HEK293 (cell line): ENCODE results near the gene TBL1Y.

Experiments used
- CTCF ChIA-PET: fragments of 350-600 bp; formaldehyde crosslinking; extraction: SDS; loops from one replicate; lab custom pipeline; 2021; ENCODE audit warnings: antibody characterized with exemption; lab: Yijun Ruan, JAX
- POLR2A ChIA-PET: fragments of 300-600 bp; formaldehyde crosslinking; extraction: SDS; loops from one replicate; lab custom pipeline; 2020; ENCODE audit warnings: antibody characterized with exemption, inconsistent platforms; lab: Yijun Ruan, JAX
- H3K27ac ChIP-seq: fragments of 200-500 bp; sonication (Bioruptor generic); 2 replicates; pipeline ENCODE4 v1.5.1; 2014; ENCODE audit warnings: low read depth, low read length, control low read depth, inconsistent platforms; ENCODE audit errors: extremely low read depth
- H3K36me3 ChIP-seq, 2 experiments: fragments of 200-500 bp in 1 of 2; sonication (Bioruptor generic) in 1 of 2; 1 replicate in 1 of 2; 2 replicates in 1 of 2; pipeline ENCODE4 v1.5.1; 2014 to 2017; ENCODE audit warnings: inconsistent platforms in 2 of 2, low read length in 2 of 2; ENCODE audit not compliant: control insufficient read depth in 2 of 2, insufficient read depth in 1 of 2
- H3K4me1 ChIP-seq: fragments of 200-500 bp; sonication (Bioruptor generic); 2 replicates; pipeline ENCODE4 v1.5.1; 2014; ENCODE audit warnings: mild to moderate bottlenecking, low read length, inconsistent platforms; ENCODE audit not compliant: control insufficient read depth, insufficient read depth
- H3K4me3 ChIP-seq: 2 replicates; pipeline ENCODE4 v1.5.1; 2011; ENCODE audit warnings: low read depth, mild to moderate bottlenecking, control low read depth, low read length, moderate library complexity
- H3K9me3 ChIP-seq: fragments of 200-500 bp; sonication (Bioruptor generic); 2 replicates; pipeline ENCODE4 v1.5.1; 2014; ENCODE audit warnings: low read depth, low read length, inconsistent platforms; ENCODE audit not compliant: control insufficient read depth, insufficient read depth
- AEBP2 ChIP-seq: fragments of 450-650 bp; formaldehyde crosslinking; IDR thresholded peaks from 2 replicates; pipeline ENCODE4 v1.5.1; 2016; ENCODE audit warnings: missing biosample characterization, missing genetic modification characterization, borderline replicate concordance
- GLIS1 ChIP-seq: fragments of 450-650 bp; formaldehyde crosslinking; IDR thresholded peaks from 2 replicates; pipeline ENCODE4 v1.5.1; 2016; ENCODE audit warnings: missing biosample characterization, missing genetic modification characterization
- HOXA7 ChIP-seq: sonication (generic); formaldehyde crosslinking; IDR thresholded peaks from 2 replicates; pipeline ENCODE4 v1.8.1; 2022; ENCODE audit warnings: missing genetic modification reagents, borderline replicate concordance
- HOXC10 ChIP-seq: sonication (generic); formaldehyde crosslinking; IDR thresholded peaks from 2 replicates; pipeline ENCODE4 v1.8.1; 2023; ENCODE audit warnings: mild to moderate bottlenecking, missing genetic modification reagents
- KLF1 ChIP-seq: fragments of 450-650 bp; formaldehyde crosslinking; IDR thresholded peaks from 2 replicates; pipeline ENCODE4 v1.5.1; 2016; ENCODE audit warnings: missing biosample characterization, missing genetic modification characterization
- KLF17 ChIP-seq: fragments of 450-650 bp; formaldehyde crosslinking; IDR thresholded peaks from 2 replicates; pipeline ENCODE4 v1.5.1; 2016; ENCODE audit warnings: missing biosample characterization, missing genetic modification characterization
- MYNN ChIP-seq: fragments of 450-650 bp; formaldehyde crosslinking; IDR thresholded peaks from 2 replicates; pipeline ENCODE4 v1.5.1; 2016; ENCODE audit warnings: missing biosample characterization, missing genetic modification characterization, borderline replicate concordance
- PRDM2 ChIP-seq: fragments of 450-650 bp; formaldehyde crosslinking; IDR thresholded peaks from 2 replicates; pipeline ENCODE4 v1.5.1; 2016; ENCODE audit warnings: missing biosample characterization, missing genetic modification characterization, borderline replicate concordance
- SETDB1 ChIP-seq: IDR thresholded peaks from one replicate; pipeline ENCODE4 v1.6.1; 2017; ENCODE audit warnings: mild to moderate bottlenecking, low read length, moderate library complexity, mixed read lengths; ENCODE audit not compliant: insufficient read length
- SP3 ChIP-seq: fragments of 450-650 bp; formaldehyde crosslinking; IDR thresholded peaks from 2 replicates; pipeline ENCODE4 v1.5.1; 2016; ENCODE audit warnings: missing biosample characterization, missing genetic modification characterization
- ZBTB11 ChIP-seq: fragments of 450-650 bp; formaldehyde crosslinking; conservative IDR thresholded peaks from 2 replicates; pipeline ENCODE4 v1.5.1; 2016; ENCODE audit warnings: low read depth, missing biosample characterization, missing genetic modification characterization
- ZBTB48 ChIP-seq: fragments of 450-650 bp; formaldehyde crosslinking; IDR thresholded peaks from 2 replicates; pipeline ENCODE4 v1.5.1; 2016; ENCODE audit warnings: missing biosample characterization, missing genetic modification characterization
- ZIC2 ChIP-seq: fragments of 450-650 bp; formaldehyde crosslinking; IDR thresholded peaks from 2 replicates; pipeline ENCODE4 v1.5.1; 2016; ENCODE audit warnings: missing biosample characterization, missing genetic modification characterization
- ZNF10 ChIP-seq: fragments of 450-650 bp; formaldehyde crosslinking; IDR thresholded peaks from 2 replicates; pipeline ENCODE4 v1.5.1; 2017; ENCODE audit warnings: missing biosample characterization, missing genetic modification characterization
- ZNF157 ChIP-seq: fragments of 450-650 bp; formaldehyde crosslinking; IDR thresholded peaks from 2 replicates; pipeline ENCODE4 v1.5.1; 2016; ENCODE audit warnings: missing biosample characterization, missing genetic modification characterization
- ZNF324 ChIP-seq: fragments of 450-650 bp; formaldehyde crosslinking; IDR thresholded peaks from 2 replicates; pipeline ENCODE4 v1.5.1; 2016; ENCODE audit warnings: missing biosample characterization, missing genetic modification characterization
- ZNF366 ChIP-seq: fragments of 450-650 bp; formaldehyde crosslinking; conservative IDR thresholded peaks from 2 replicates; pipeline ENCODE4 v1.5.1; 2016; ENCODE audit warnings: missing biosample characterization, missing genetic modification characterization
- ZNF433 ChIP-seq: fragments of 450-650 bp; formaldehyde crosslinking; IDR thresholded peaks from 2 replicates; pipeline ENCODE4 v1.5.1; 2016; ENCODE audit warnings: missing biosample characterization, missing genetic modification characterization, low read depth
- ZNF510 ChIP-seq: fragments of 450-650 bp; formaldehyde crosslinking; IDR thresholded peaks from 2 replicates; pipeline ENCODE4 v1.5.1; 2018; ENCODE audit warnings: mild to moderate bottlenecking, missing genetic modification characterization, missing biosample characterization; ENCODE audit not compliant: insufficient replicate concordance
- ZNF530 ChIP-seq: fragments of 450-650 bp; formaldehyde crosslinking; IDR thresholded peaks from 2 replicates; pipeline ENCODE4 v1.5.1; 2016; ENCODE audit warnings: low read depth, missing biosample characterization, missing genetic modification characterization
- ZNF645 ChIP-seq: fragments of 450-650 bp; formaldehyde crosslinking; IDR thresholded peaks from 2 replicates; pipeline ENCODE4; 2016; ENCODE audit warnings: missing biosample characterization, missing genetic modification characterization
- ZNF670 ChIP-seq: fragments of 450-650 bp; formaldehyde crosslinking; IDR thresholded peaks from 2 replicates; pipeline ENCODE4 v1.5.1; 2016; ENCODE audit warnings: missing biosample characterization, missing genetic modification characterization, low read depth
- ZNF747 ChIP-seq: fragments of 450-650 bp; formaldehyde crosslinking; IDR thresholded peaks from 2 replicates; pipeline ENCODE4 v1.5.1; 2016; ENCODE audit warnings: missing biosample characterization, missing genetic modification characterization

The TBL1Y gene

GRCh38 chrY:7017244-7018080 is 107.0 kb downstream of the TBL1Y start (continued):
- no peak for TF ChIP-seq PRDM2 (tag by site-specific recombination)
- TF ChIP-seq SP3 (tag by site-specific recombination), result no peak
- TF ChIP-seq ZNF510 (tag by site-specific recombination), result no peak
- no peak for TF ChIP-seq ZNF10 (tag by site-specific recombination)
- TF ChIP-seq ZNF433 (tag by site-specific recombination), result no peak
- TF ChIP-seq ZBTB48 (tag by site-specific recombination), result no peak
- TF ChIP-seq, all 188 proteins: peak for 0

- Histone ChIP-seq H3K4me3 (no peak overlapping the region), H3K4me1 (no peaks in the 10 kb centered on the region), H3K9me3 (no peaks in the 10 kb centered on the region), H3K27ac (no peak overlapping the region), H3K36me3 (no peaks in the 10 kb centered on the region)
- ChIA-PET POLR2A (no interaction called here), CTCF (no interaction called here)
- TF ChIP-seq ZBTB11 (tag by site-specific recombination) (no peak), ZIC2 (tag by site-specific recombination) (no peak), SETDB1 (no peak), HOXA7 (CRISPR knock-in tag) (no peak), ZNF645 (no peak), AEBP2 (tag by site-specific recombination) (no peak), MYNN (no peak), SP3 (tag by site-specific recombination) (no peak), ZNF157 (tag by site-specific recombination) (no peak), GLIS1 (tag by site-specific recombination) (no peak), HOXC10 (CRISPR knock-in tag) (no peak), ZNF530 (no peak), ZNF324 (tag by site-specific recombination) (no peak), KLF1 (tag by site-specific recombination) (no peak), ZNF670 (tag by site-specific recombination) (no peak), ZNF747 (tag by site-specific recombination) (no peak), KLF17 (tag by site-specific recombination) (no peak), ZNF366 (no peak)
Observed at GRCh38 chrY:7039037-7039436, 128.5 kb downstream of the TBL1Y start.
